Measurements from ENCODE around the gene NCAM2.

The NCAM2 gene

DNA sequence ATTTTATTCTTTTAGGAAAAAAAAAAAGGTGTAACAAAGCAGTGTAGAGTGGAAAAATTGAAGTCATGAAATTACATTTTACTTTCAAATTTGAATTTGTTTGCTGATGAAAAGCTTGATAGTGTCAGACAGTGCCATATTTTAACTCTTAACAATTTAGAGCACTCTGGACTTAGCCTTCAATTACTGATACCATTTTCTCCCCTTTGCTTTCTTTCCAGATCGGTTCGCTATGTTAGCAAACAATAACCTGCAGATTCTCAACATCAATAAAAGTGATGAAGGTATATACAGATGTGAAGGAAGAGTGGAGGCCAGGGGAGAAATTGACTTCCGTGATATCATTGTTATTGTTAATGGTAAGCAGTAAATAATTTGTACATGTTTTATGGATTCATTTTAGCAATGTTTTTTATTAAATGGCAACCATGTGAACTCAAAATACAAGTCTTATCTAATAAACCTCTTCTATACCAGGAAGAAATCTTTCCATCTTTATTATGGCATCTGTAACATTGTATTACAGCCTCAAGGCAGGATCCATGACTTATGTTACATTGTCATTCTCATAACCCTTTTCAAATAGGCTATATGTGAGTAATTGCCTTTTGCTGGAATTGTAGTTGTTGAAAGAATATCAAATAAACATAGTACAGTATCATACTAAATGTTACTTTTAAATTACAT is 293.8 kb downstream of the NCAM2 start:
- Histone ChIP-seq H3K4me3 (replicated peaks; ENCODE audit: insufficient read depth, low read length) (no peak overlapping the region), H3K27ac (replicated peaks) (no peak overlapping the region)
- DNase-seq (ENCODE audit: low read depth in 1 of 2, low spot score in 1 of 2), result no peak

DNA sequence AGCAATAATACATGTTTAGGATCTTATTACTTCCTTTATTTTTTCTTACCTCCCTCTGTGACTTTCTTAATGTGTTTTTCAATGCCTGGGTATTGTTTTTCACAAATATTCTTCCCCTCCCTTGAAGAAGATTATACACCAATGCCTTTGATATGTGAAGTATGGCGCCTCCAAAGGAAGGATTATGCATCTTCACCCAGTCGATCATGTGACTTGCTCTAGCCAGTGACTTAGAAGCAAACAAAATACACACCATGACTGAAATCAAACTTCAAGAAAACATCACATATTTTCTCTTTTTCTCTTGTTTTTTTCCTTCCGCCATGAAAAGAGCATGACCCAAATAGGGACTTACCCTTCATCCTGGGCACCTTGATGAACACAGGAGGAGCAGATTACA is 297.1 kb downstream of the NCAM2 start:
- Histone ChIP-seq H3K27me3 (ENCODE audit: insufficient read depth, poor library complexity, severe bottlenecking) (no peaks in the 10 kb centered on the region), H3K4me3 (replicated peaks; ENCODE audit: insufficient read depth, low read length) (no peak overlapping the region), H3K27ac (replicated peaks) (no peak overlapping the region)
- no peak for TF ChIP-seq GABPA (IDR thresholded peaks at IDR 0.05; ENCODE audit: low read depth)
- no peak for TF ChIP-seq POLR2AphosphoS5 (IDR thresholded peaks at IDR 0.05; ENCODE audit: low read depth)
- TF ChIP-seq, protein P1, sequence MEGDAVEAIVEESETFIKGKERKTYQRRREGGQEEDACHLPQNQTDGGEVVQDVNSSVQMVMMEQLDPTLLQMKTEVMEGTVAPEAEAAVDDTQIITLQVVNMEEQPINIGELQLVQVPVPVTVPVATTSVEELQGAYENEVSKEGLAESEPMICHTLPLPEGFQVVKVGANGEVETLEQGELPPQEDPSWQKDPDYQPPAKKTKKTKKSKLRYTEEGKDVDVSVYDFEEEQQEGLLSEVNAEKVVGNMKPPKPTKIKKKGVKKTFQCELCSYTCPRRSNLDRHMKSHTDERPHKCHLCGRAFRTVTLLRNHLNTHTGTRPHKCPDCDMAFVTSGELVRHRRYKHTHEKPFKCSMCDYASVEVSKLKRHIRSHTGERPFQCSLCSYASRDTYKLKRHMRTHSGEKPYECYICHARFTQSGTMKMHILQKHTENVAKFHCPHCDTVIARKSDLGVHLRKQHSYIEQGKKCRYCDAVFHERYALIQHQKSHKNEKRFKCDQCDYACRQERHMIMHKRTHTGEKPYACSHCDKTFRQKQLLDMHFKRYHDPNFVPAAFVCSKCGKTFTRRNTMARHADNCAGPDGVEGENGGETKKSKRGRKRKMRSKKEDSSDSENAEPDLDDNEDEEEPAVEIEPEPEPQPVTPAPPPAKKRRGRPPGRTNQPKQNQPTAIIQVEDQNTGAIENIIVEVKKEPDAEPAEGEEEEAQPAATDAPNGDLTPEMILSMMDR (IDR thresholded peaks at IDR 0.05; ENCODE audit: insufficient read depth, low read length), result no peak
- TF ChIP-seq, protein P2, sequence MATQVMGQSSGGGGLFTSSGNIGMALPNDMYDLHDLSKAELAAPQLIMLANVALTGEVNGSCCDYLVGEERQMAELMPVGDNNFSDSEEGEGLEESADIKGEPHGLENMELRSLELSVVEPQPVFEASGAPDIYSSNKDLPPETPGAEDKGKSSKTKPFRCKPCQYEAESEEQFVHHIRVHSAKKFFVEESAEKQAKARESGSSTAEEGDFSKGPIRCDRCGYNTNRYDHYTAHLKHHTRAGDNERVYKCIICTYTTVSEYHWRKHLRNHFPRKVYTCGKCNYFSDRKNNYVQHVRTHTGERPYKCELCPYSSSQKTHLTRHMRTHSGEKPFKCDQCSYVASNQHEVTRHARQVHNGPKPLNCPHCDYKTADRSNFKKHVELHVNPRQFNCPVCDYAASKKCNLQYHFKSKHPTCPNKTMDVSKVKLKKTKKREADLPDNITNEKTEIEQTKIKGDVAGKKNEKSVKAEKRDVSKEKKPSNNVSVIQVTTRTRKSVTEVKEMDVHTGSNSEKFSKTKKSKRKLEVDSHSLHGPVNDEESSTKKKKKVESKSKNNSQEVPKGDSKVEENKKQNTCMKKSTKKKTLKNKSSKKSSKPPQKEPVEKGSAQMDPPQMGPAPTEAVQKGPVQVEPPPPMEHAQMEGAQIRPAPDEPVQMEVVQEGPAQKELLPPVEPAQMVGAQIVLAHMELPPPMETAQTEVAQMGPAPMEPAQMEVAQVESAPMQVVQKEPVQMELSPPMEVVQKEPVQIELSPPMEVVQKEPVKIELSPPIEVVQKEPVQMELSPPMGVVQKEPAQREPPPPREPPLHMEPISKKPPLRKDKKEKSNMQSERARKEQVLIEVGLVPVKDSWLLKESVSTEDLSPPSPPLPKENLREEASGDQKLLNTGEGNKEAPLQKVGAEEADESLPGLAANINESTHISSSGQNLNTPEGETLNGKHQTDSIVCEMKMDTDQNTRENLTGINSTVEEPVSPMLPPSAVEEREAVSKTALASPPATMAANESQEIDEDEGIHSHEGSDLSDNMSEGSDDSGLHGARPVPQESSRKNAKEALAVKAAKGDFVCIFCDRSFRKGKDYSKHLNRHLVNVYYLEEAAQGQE (IDR thresholded peaks at IDR 0.05; ENCODE audit: insufficient replicate concordance, low read depth), result no peak
- no peak for TF ChIP-seq SPI1 (IDR thresholded peaks at IDR 0.05; ENCODE audit: borderline replicate concordance, low read depth)
- no peak for DNase-seq (ENCODE audit: low read depth in 1 of 2, low spot score in 1 of 2)

More for the DNA sequence above, 293.8 kb downstream of the NCAM2 start:
- TF ChIP-seq POLR2AphosphoS5 (IDR thresholded peaks at IDR 0.05; ENCODE audit: low read depth), result no peak
- TF ChIP-seq SPI1 (IDR thresholded peaks at IDR 0.05; ENCODE audit: borderline replicate concordance, low read depth), result no peak
- TF ChIP-seq GABPA (IDR thresholded peaks at IDR 0.05; ENCODE audit: low read depth), result no peak
- TF ChIP-seq, protein P2 (IDR thresholded peaks at IDR 0.05; ENCODE audit: insufficient replicate concordance, low read depth), result no peak
- TF ChIP-seq, protein P1 (IDR thresholded peaks at IDR 0.05; ENCODE audit: insufficient read depth, low read length), result no peak
- H3K27me3 ChIP-seq (ENCODE audit: insufficient read depth, poor library complexity, severe bottlenecking), result no peaks in the 10 kb centered on the region

DNA sequence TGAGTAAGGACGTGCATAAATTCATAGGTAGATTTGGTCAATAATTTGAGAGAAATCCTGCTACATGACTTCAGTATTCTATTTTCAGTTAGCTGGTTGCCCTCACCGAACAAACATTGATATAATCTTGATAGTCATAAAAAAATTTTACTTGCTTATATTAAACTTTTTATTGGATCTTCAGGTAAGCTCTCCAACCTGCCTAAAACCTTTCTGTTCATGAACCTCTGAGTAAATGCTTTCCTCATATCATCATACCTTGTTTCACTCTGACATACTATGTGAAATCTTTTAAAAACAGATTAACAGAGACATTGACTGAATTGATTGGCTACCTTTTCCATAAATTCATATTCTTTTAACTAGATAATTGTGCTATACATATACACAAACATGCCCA is 299.0 kb downstream of the NCAM2 start:
- Histone ChIP-seq H3K27me3 (ENCODE audit: insufficient read depth, poor library complexity, severe bottlenecking) (no peaks in the 10 kb centered on the region), H3K4me3 (replicated peaks; ENCODE audit: insufficient read depth, low read length) (no peak overlapping the region), H3K27ac (replicated peaks) (no peak overlapping the region)
- no peak for DNase-seq (ENCODE audit: low read depth in 1 of 2, low spot score in 1 of 2)
- TF ChIP-seq POLR2AphosphoS5 (IDR thresholded peaks at IDR 0.05; ENCODE audit: low read depth), result no peak
- TF ChIP-seq SPI1 (IDR thresholded peaks at IDR 0.05; ENCODE audit: borderline replicate concordance, low read depth), result no peak
- TF ChIP-seq, protein P1 (IDR thresholded peaks at IDR 0.05; ENCODE audit: insufficient read depth, low read length), result no peak
- TF ChIP-seq, protein P2 (IDR thresholded peaks at IDR 0.05; ENCODE audit: insufficient replicate concordance, low read depth), result no peak
- no peak for TF ChIP-seq GABPA (IDR thresholded peaks at IDR 0.05; ENCODE audit: low read depth)

All from HL-60 (cell line).